Esophagus (tissue), 2 donors: ENCODE data around the gene MARK1. TPM values are rescaled to one million over a fixed set of nuclear protein-coding genes. Genes with fewer than 3 reads are reported as not detected.
A peak's percentile ranks its signal among the peaks of the same experiment; 100 is the strongest.

Experiments
- H3K27ac ChIP-seq, 2 donors: one replicate each; pipeline ENCODE4 v1.5.1; 2013; ENCODE audit warnings: low read depth in 2 of 2, mild to moderate bottlenecking in 2 of 2, inconsistent platforms in 1 of 2, low read length in 1 of 2, moderate library complexity in 1 of 2
- H3K27me3 ChIP-seq, 2 donors: one replicate each; pipeline ENCODE4 v1.6.1; 2013; ENCODE audit warnings: low read length in 2 of 2, control low read depth in 1 of 2, mild to moderate bottlenecking in 1 of 2; ENCODE audit not compliant: insufficient read depth in 2 of 2, control insufficient read depth in 1 of 2
- H3K36me3 ChIP-seq, 2 donors: one replicate each; pipeline ENCODE4 v1.6.1; 2013; ENCODE audit warnings: low read length in 1 of 2; ENCODE audit not compliant: control insufficient read depth in 2 of 2, insufficient read depth in 2 of 2
- H3K4me1 ChIP-seq, 2 donors: one replicate each; pipeline ENCODE4 v1.6.1; 2013; ENCODE audit warnings: low read length in 1 of 2; ENCODE audit not compliant: control insufficient read depth in 2 of 2, insufficient read depth in 2 of 2
- H3K4me3 ChIP-seq, 2 donors: one replicate each; pipeline ENCODE4 v1.5.1; 2013; ENCODE audit warnings: low read length in 2 of 2, mild to moderate bottlenecking in 2 of 2, low read depth in 1 of 2, moderate library complexity in 1 of 2
- H3K9me3 ChIP-seq, 2 donors: one replicate each; pipeline ENCODE4 v1.6.1; 2013; ENCODE audit warnings: mild to moderate bottlenecking in 2 of 2, low read depth in 1 of 2, low read length in 1 of 2, moderate library complexity in 1 of 2; ENCODE audit not compliant: control insufficient read depth in 2 of 2, insufficient read depth in 1 of 2
- WGBS, 2 donors: extraction: QIAGEN DNeasy Blood & Tissue Kit; methylation state at CpG; one replicate each; pipeline ENCODE4 v1.1.7; 2013; 5-methylcytosine and 5-hydroxymethylcytosine counted together
- polyA plus RNA-seq, 2 donors: library from polyadenylated mRNA; stranded (reverse); fragments of 200-250 nt; gene quantifications; one replicate each; pipeline ENCODE4 v1.2.3, GENCODE V29; 2013
- donor health status: healthy with polysubstance abuse.
- donor health status: Bipolar disorder and iron deficiency.

Gene MARK1
- polyA plus RNA-seq, 2 donors, result 3.4 to 3.8 TPM

DNA sequence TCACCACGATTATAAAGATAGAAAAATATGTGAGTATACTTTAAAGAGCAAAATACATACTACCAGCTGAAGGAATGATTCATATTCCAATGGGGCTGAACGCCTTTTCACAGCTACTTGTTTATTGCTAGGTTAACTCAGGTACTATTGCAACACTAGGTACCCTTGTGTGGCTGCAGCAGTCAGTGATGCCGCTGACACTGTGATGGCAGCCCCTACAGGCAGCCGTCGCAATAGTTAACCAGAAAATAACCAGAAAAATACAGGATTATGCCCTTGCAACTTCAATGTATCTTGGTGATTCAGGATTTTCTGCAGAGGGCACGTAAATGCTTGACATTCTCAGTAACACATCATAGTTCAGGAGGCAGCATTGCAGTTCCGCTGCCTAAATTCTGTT, 1.6 kb upstream of the MARK1 start:
- Histone ChIP-seq H3K4me1 (peaks cover 0 to 4% of the 10 kb centered on the region in 2 donors), H3K4me3 (no peak overlapping the region), H3K36me3 (no peaks in the 10 kb centered on the region), H3K27ac (no peak overlapping the region), H3K9me3 (no peaks in the 10 kb centered on the region), H3K27me3 (no peaks in the 10 kb centered on the region)
- WGBS, 2 donors, result 66 to 71% methylated on average over 7 of the region's 7 CpGs

DNA sequence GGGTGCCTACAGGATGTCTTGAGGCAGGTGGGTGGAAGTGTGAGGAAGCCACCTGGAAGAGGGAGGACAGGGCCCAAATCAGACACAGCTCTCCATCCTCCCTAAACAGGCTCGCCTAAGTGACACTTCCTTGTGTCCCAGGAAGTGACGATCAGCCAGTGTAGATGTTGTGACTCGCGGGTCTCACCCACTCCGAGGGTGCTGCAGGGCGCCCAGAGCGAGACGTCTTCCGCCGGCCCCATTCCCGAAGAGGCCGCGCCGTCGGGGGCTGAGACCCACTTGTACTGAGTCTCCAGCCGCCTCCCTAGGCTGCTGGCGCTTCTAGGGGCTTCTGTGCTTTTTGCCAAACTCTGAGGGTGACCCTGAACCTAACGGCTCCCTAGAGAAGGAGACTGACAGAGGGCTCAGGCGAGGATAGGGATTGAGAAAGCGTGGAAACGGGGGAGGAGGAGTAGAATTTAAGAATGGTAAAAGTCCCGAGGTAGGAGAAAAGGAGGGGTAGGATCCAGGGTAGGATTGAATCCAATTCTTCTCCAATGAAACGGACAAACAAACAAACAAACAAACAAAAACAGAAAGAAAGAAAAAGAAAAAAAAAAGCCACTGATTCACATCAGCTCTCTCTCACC, 543 bp upstream of the MARK1 start:
- 1 to 3% methylated on average over 23 of the region's 23 CpGs for WGBS, 2 donors
- H3K27ac ChIP-seq, result peak overlapping the region; percentile 82 to 87
- H3K4me3 ChIP-seq, result peak overlapping the region; percentile 83 to 97
- H3K4me1 ChIP-seq, result peaks cover 0 to 4% of the 10 kb centered on the region in 2 donors
- no peaks in the 10 kb centered on the region for H3K36me3 ChIP-seq
- H3K27me3 ChIP-seq, result no peaks in the 10 kb centered on the region
- no peaks in the 10 kb centered on the region for H3K9me3 ChIP-seq

DNA sequence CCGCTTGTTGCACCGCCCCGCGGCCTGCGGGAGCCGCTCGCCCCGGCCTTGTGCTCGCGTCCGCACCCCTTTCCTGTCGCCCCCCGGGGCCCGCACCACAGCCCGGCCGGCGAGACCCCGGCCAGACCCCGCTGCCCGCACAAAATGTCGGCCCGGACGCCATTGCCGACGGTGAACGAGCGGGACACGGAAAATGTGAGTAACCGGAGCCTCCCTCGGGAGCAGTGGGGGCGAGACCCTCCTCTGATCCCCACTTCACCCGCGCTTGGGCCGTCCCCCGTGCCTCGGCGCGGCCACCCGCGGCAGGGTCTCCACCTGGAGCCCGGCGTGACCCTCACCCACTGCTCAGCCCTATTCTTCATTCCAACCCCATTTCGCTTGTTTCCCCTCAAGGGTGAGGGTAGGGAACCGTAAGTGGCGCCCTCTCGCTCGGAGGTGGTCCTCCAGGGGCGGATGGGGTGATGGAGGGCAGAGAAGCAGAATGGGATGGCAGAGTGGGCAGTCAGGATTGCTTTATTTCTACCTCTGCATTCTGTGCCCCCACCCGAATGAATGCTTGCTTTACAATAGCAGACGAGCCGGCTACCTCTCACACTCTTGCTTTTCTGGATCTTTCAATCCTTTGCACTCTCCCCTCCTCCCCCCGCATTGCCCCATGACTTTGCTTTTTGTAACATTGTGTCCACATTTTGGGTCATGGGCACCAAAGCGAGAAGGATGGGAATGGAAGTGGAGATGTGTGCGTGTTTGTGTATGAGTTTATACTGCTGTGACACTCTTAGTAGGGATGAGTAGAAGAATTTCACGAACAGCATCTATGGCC, 954 bp downstream of the MARK1 start:
- H3K27me3 ChIP-seq, result no peaks in the 10 kb centered on the region
- no peaks in the 10 kb centered on the region for H3K9me3 ChIP-seq
- H3K4me1 ChIP-seq, result peaks cover 0 to 4% of the 10 kb centered on the region in 2 donors
- 2% methylated on average over 55 of the region's 55 CpGs for WGBS, 2 donors
- H3K27ac ChIP-seq, result peak overlapping the region; percentile 82 to 86
- H3K4me3 ChIP-seq, result peak overlapping the region; percentile 83 to 97
- H3K36me3 ChIP-seq, result no peaks in the 10 kb centered on the region

DNA sequence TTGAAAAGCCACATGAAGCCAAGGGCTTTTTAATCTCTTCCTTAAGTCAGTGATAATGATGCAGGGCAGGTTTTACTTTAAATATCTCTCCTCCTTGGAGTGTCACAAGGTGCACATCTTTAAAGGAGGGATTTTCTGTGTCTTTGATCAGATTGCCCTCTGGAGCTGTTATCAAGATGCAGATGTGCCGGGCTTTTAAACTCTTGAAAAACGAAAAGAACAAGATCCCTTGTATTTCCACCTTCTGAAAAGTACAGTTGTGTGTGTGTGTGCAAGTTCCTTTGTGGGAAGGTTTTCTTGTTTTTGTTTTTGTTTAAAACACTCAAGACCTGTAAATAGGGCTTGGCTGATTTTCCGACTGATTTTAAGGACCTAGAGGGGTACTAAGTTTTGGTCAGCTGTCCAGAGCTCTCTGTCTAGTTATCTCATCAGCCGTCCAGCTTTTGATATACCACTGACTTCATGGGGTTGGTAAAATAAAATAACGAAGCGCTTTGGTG, 1.6 kb downstream of the MARK1 start:
- Histone ChIP-seq H3K27me3 (no peaks in the 10 kb centered on the region), H3K4me3 (peak overlapping the region; percentile 83 to 97), H3K4me1 (peaks cover 0 to 4% of the 10 kb centered on the region in 2 donors), H3K27ac (no peak overlapping the region), H3K9me3 (no peaks in the 10 kb centered on the region), H3K36me3 (no peaks in the 10 kb centered on the region)
- WGBS, 2 donors, result 35 to 42% methylated on average over 6 of the region's 6 CpGs

DNA sequence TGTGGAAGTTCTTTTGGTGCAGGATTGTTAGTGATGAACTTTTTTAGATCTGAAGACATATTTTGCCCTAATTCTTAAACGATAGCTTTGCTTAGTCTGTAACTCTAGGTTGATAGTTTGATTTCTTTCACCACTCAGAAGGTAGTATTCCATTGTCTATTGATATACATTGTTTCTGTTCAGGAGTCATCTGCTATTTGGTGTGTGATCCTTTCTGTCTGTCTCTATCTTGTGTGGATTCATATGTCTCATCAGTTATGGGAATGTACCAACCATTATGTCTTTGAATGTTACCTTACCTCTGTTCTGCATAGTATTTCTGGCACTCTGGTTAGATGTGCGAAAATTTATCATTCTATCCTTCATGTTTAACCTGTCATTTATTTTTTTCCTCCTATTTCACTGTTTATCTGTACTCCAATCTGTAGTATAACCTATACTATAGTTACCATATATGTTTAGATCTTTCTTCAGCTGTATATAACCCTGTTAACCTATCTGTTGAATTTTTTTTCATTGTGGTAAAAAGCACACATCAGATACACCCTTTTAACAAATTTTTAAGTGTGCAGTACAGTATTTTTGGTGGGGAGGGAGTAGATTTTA, 5.7 kb downstream of the MARK1 start:
- no peak overlapping the region for H3K27ac ChIP-seq
- no peaks in the 10 kb centered on the region for H3K36me3 ChIP-seq
- 95% methylated on average over 2 of the region's 2 CpGs for WGBS, 2 donors
- H3K27me3 ChIP-seq, result no peaks in the 10 kb centered on the region
- H3K4me1 ChIP-seq, result peaks cover 0 to 4% of the 10 kb centered on the region in 2 donors
- no peaks in the 10 kb centered on the region for H3K9me3 ChIP-seq
- no peak overlapping the region for H3K4me3 ChIP-seq

DNA sequence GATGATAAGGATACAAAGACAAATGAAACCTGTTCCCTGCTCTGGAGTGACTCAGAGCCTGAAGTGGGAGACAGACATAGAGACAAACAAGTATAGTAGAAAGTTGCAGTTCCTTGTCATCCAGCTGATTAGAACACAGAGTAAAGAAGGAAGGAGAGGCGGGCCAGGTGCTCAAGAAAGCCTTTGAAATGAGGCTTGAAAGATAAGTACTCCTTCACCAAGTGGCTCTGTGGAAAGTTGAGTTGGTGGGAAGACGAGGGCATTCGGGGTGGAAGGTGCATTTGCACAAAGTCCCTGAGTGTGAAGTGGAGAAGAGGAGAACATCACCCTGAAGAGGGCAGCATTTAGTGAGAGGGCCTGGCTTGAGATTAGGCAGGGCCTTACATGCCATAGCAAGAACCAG, 17.0 kb downstream of the MARK1 start:
- Histone ChIP-seq H3K36me3 (no peaks in the 10 kb centered on the region), H3K9me3 (no peaks in the 10 kb centered on the region), H3K4me3 (no peak overlapping the region), H3K27ac (no peak overlapping the region), H3K27me3 (no peaks in the 10 kb centered on the region), H3K4me1 (peaks cover 0 to 2% of the 10 kb centered on the region in 2 donors)
- 79 to 86% methylated on average over 3 of the region's 3 CpGs for WGBS, 2 donors

DNA sequence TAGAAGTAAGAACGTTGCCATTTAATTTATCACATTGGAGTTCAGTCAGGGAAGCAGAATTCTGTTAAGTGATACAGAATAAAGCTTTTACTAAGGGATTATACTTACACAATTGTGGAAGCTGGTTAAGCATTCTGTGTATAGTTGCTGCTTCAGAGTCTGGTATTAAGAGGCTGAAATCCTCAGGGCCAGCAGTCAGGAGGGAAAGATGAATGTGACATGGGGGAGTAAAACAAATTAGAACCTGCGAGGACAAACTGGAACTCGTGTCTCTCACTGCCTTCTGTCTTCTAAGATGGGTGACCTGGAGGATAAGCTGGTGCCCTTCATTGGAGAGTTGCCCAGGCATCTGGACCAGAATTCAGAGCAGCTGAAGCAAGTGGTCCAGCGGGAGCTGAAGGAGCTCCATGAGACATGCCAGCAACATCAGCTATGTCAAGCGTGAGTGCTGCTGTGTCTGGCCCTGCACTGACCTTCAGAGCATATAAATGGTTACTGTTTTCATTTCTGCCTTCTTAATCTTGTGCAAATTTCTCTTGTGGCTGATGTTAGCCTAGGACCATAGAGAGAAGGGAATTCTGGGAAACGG, 23.0 kb downstream of the MARK1 start:
- Histone ChIP-seq H3K27me3 (no peaks in the 10 kb centered on the region), H3K27ac (no peak overlapping the region), H3K36me3 (no peaks in the 10 kb centered on the region), H3K9me3 (no peaks in the 10 kb centered on the region), H3K4me1 (peaks cover 0 to 3% of the 10 kb centered on the region in 2 donors), H3K4me3 (no peak overlapping the region)
- WGBS, 2 donors, result 74% methylated on average over 6 of the region's 6 CpGs

DNA sequence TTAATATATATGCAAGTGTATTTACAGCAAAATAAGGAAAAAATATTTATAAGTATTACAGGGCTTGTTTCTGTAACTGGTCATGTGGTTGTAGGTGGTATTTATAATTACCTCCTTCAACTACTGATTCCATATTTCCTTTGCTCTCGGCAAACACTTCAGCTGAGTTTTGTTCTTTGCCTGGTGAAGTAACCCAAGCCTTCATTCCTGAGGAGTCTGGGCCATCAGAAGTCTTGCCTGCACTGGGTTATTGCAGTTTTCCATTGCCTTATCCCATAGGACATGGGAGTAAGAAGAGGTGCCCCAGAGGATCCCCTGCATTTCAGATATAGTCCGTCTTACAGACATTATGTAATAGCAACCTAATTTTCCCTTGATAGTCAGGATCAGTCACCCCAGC, 23.8 kb downstream of the MARK1 start:
- no peak overlapping the region for H3K4me3 ChIP-seq
- H3K36me3 ChIP-seq, result no peaks in the 10 kb centered on the region
- no peaks in the 10 kb centered on the region for H3K27me3 ChIP-seq
- H3K27ac ChIP-seq, result no peak overlapping the region
- peaks cover 0 to 3% of the 10 kb centered on the region in 2 donors for H3K4me1 ChIP-seq
- no peaks in the 10 kb centered on the region for H3K9me3 ChIP-seq
- WGBS, 2 donors, result 82 to 88% methylated on average over 2 of the region's 2 CpGs

DNA sequence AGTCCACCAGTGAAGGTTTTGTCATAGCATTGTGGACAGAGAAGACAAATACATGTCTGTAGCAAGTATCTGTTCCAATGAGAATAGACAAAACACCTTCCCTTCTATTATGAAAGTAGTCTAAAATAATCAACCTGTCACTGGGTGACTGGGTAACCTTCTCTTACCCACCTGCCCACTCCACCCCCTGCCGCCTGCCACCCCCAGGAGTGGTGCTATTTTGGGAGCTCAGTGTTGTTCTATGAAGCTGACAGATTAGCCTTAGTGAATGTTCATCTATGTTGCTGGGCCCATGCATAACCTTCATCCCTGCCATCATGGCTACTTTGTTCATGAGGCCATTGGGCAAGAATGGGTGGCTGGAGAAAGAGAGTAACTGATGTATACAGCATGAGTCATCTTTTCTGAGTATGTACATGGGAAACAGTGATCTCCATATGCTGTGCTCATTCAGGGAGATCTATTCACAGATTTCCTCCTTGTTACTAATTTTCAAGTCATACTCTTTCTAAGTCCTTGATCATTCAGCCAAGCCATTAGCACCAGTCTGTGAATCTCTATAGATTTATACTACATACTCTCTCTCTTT, 24.8 kb downstream of the MARK1 start:
- 92 to 95% methylated on average over 1 of the region's 1 CpG for WGBS, 2 donors
- no peak overlapping the region for H3K4me3 ChIP-seq
- no peak overlapping the region for H3K27ac ChIP-seq
- no peaks in the 10 kb centered on the region for H3K27me3 ChIP-seq
- no peaks in the 10 kb centered on the region for H3K36me3 ChIP-seq
- no peaks in the 10 kb centered on the region for H3K9me3 ChIP-seq
- peaks cover 0 to 3% of the 10 kb centered on the region in 2 donors for H3K4me1 ChIP-seq
